Measurements from ENCODE around the gene SCYGR7. TPM values are rescaled to one million over a fixed set of nuclear protein-coding genes. Genes with fewer than 3 reads are reported as not detected.

SCYGR7 gene
- total and polyA plus RNA-seq, 2 of the 13 experiments (the other 11 are each of a cell fraction or from before 2014, with no cell fraction given), result not detected

DNA sequence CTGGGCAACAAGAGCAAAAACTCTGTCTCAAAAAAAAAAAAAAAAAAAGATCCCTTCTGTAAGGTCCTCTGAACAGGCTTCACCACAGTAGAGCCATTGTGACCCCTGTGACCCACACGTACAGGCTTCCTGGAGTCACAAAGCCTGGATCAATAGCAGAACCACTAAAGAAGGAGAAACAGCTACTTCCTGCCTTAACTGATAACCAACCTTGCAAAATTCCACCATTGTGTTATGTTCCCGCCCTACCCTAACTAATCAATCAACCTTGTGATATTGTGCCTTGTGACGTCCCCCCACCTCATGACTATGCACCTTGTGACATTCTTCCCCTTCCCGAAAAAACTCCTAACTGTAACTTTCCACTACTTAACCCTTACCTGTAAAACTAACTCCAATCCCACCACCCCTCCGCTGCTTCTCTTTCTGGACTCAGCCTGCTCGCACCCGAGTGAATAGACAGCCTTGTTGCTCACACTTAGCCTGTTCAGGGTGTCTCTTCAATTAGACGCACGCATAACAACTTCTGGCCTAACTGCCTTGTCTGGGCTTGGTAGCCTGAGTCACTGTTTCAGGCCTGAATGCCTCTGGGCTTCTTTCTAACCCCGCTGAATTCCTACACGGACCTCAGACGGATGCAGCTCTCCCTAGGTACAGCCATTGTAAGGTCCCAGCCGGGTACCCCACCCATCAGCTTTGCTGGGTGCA lies 31.4 kb downstream of the SCYGR7 start (continued):
- TF ChIP-seq, protein P1, sequence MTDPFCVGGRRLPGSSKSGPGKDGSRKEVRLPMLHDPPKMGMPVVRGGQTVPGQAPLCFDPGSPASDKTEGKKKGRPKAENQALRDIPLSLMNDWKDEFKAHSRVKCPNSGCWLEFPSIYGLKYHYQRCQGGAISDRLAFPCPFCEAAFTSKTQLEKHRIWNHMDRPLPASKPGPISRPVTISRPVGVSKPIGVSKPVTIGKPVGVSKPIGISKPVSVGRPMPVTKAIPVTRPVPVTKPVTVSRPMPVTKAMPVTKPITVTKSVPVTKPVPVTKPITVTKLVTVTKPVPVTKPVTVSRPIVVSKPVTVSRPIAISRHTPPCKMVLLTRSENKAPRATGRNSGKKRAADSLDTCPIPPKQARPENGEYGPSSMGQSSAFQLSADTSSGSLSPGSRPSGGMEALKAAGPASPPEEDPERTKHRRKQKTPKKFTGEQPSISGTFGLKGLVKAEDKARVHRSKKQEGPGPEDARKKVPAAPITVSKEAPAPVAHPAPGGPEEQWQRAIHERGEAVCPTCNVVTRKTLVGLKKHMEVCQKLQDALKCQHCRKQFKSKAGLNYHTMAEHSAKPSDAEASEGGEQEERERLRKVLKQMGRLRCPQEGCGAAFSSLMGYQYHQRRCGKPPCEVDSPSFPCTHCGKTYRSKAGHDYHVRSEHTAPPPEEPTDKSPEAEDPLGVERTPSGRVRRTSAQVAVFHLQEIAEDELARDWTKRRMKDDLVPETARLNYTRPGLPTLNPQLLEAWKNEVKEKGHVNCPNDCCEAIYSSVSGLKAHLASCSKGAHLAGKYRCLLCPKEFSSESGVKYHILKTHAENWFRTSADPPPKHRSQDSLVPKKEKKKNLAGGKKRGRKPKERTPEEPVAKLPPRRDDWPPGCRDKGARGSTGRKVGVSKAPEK (CRISPR knock-in tag; IDR thresholded peaks at IDR 0.05; ENCODE audit: borderline replicate concordance), result no peak
- TF ChIP-seq ZNF644 (CRISPR knock-in tag; IDR thresholded peaks at IDR 0.05; ENCODE audit: low read depth), result no peak
- TF ChIP-seq, protein P2, sequence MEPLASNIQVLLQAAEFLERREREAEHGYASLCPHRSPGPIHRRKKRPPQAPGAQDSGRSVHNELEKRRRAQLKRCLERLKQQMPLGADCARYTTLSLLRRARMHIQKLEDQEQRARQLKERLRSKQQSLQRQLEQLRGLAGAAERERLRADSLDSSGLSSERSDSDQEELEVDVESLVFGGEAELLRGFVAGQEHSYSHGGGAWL (CRISPR knock-in tag; IDR thresholded peaks at IDR 0.05), result no peak
- TF ChIP-seq RARA (CRISPR knock-in tag; IDR thresholded peaks at IDR 0.05), result peak; percentile 86
- peak; percentile 88 for TF ChIP-seq POGZ (CRISPR knock-in tag; IDR thresholded peaks at IDR 0.05)
- no peak for TF ChIP-seq KMT2A (CRISPR knock-in tag; IDR thresholded peaks at IDR 0.05)
- TF ChIP-seq, protein P3, sequence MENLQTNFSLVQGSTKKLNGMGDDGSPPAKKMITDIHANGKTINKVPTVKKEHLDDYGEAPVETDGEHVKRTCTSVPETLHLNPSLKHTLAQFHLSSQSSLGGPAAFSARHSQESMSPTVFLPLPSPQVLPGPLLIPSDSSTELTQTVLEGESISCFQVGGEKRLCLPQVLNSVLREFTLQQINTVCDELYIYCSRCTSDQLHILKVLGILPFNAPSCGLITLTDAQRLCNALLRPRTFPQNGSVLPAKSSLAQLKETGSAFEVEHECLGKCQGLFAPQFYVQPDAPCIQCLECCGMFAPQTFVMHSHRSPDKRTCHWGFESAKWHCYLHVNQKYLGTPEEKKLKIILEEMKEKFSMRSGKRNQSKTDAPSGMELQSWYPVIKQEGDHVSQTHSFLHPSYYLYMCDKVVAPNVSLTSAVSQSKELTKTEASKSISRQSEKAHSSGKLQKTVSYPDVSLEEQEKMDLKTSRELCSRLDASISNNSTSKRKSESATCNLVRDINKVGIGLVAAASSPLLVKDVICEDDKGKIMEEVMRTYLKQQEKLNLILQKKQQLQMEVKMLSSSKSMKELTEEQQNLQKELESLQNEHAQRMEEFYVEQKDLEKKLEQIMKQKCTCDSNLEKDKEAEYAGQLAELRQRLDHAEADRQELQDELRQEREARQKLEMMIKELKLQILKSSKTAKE (CRISPR knock-in tag; IDR thresholded peaks at IDR 0.05; ENCODE audit: borderline replicate concordance), result no peak
- TF ChIP-seq, protein P4, sequence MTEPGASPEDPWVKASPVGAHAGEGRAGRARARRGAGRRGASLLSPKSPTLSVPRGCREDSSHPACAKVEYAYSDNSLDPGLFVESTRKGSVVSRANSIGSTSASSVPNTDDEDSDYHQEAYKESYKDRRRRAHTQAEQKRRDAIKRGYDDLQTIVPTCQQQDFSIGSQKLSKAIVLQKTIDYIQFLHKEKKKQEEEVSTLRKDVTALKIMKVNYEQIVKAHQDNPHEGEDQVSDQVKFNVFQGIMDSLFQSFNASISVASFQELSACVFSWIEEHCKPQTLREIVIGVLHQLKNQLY (CRISPR knock-in tag; IDR thresholded peaks at IDR 0.05), result 0 out of 2 replicates have a peak, but pooled peaks have one; percentile 47
- TF ChIP-seq, protein P5, sequence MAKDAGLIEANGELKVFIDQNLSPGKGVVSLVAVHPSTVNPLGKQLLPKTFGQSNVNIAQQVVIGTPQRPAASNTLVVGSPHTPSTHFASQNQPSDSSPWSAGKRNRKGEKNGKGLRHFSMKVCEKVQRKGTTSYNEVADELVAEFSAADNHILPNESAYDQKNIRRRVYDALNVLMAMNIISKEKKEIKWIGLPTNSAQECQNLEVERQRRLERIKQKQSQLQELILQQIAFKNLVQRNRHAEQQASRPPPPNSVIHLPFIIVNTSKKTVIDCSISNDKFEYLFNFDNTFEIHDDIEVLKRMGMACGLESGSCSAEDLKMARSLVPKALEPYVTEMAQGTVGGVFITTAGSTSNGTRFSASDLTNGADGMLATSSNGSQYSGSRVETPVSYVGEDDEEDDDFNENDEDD (CRISPR knock-in tag; IDR thresholded peaks at IDR 0.05; ENCODE audit: borderline replicate concordance), result peak; percentile 65; the same call in 1 of the 2 replicates
- TF ChIP-seq ZNF3 (CRISPR knock-in tag; IDR thresholded peaks at IDR 0.05), result no peak
- no peak for TF ChIP-seq PLRG1 (conservative IDR thresholded peaks at IDR 0.05)
- TF ChIP-seq, protein P6, sequence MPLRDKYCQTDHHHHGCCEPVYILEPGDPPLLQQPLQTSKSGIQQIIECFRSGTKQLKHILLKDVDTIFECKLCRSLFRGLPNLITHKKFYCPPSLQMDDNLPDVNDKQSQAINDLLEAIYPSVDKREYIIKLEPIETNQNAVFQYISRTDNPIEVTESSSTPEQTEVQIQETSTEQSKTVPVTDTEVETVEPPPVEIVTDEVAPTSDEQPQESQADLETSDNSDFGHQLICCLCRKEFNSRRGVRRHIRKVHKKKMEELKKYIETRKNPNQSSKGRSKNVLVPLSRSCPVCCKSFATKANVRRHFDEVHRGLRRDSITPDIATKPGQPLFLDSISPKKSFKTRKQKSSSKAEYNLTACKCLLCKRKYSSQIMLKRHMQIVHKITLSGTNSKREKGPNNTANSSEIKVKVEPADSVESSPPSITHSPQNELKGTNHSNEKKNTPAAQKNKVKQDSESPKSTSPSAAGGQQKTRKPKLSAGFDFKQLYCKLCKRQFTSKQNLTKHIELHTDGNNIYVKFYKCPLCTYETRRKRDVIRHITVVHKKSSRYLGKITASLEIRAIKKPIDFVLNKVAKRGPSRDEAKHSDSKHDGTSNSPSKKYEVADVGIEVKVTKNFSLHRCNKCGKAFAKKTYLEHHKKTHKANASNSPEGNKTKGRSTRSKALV (CRISPR knock-in tag; IDR thresholded peaks at IDR 0.05), result no peak
- peak; percentile 40; the same call in 1 of the 2 replicates for TF ChIP-seq PHF20 (CRISPR knock-in tag; IDR thresholded peaks at IDR 0.05)
- no peak for TF ChIP-seq CEBPB (IDR thresholded peaks at IDR 0.05; ENCODE audit: borderline replicate concordance, low read depth, low read length)
- TF ChIP-seq ZNF790 (CRISPR knock-in tag; IDR thresholded peaks at IDR 0.05; ENCODE audit: borderline replicate concordance), result no peak
- 0 out of 2 replicates have a peak, but pooled peaks have one; percentile 3 for TF ChIP-seq ZNF501 (CRISPR knock-in tag; IDR thresholded peaks at IDR 0.05)
- no peak for TF ChIP-seq SIX4 (CRISPR knock-in tag; IDR thresholded peaks at IDR 0.05)
- peak; percentile 75 for TF ChIP-seq NR2C2 (CRISPR knock-in tag; IDR thresholded peaks at IDR 0.05; ENCODE audit: borderline replicate concordance)
- TF ChIP-seq, protein P7, sequence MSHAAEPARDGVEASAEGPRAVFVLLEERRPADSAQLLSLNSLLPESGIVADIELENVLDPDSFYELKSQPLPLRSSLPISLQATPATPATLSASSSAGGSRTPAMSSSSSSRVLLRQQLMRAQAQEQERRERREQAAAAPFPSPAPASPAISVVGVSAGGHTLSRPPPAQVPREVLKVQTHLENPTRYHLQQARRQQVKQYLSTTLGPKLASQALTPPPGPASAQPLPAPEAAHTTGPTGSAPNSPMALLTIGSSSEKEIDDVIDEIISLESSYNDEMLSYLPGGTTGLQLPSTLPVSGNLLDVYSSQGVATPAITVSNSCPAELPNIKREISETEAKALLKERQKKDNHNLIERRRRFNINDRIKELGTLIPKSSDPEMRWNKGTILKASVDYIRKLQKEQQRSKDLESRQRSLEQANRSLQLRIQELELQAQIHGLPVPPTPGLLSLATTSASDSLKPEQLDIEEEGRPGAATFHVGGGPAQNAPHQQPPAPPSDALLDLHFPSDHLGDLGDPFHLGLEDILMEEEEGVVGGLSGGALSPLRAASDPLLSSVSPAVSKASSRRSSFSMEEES (CRISPR knock-in tag; IDR thresholded peaks at IDR 0.05), result peak; percentile 96
